Measurements from ENCODE around the gene KRT23. TPM values are rescaled to one million over a fixed set of nuclear protein-coding genes. Genes with fewer than 3 reads are reported as not detected.
A peak's percentile ranks its signal among the peaks of the same experiment; 100 is the strongest.

KRT23 gene
- total RNA-seq (not detected), polyA plus RNA-seq (under 1 TPM in 1 of 3 donors, not detected in 2; 0.03 TPM)
- long read RNA-seq, donor 1: 0 reads
- long read RNA-seq, donor 2: 0 reads
- long read RNA-seq, donor 3: 0 reads
- long read RNA-seq, donor 4: 0 reads
- long read RNA-seq, donor 5: 0 reads
- long read RNA-seq, donor 6: 0 reads
- long read RNA-seq, donor 7: 0 reads
- long read RNA-seq, donor 8: 0 reads
- long read RNA-seq, donor 9: 0 reads
- long read RNA-seq, donor 10: 0 reads

- DNase-seq: no peak
- Histone ChIP-seq H3K27ac (no peak within 1 kb of the TSS), H3K36me3 (replicated peaks in 1 of 2) (no peaks in the 10 kb centered on the region), H3K27me3 (no peaks in the 10 kb centered on the region), H3K9me3 (replicated peaks in 1 of 3) (no peaks in the 10 kb centered on the region), H3K4me3 (no peak within 1 kb of the TSS), H3K4me1 (replicated peaks in 1 of 2) (no peaks in the 10 kb centered on the region)
- TF ChIP-seq POLR2A (IDR thresholded peaks at IDR 0.05): no peak
- 24 to 39% (median 28%) methylated on average over 9 of the region's 9 CpGs for WGBS, 4 donors
- intact Hi-C loops (cut with DNase I): no loop called here
These were observed at the start of gene KRT23 for GRCh38 chr17:40937384-40937819. KRT23 (minus strand) TSS chr17:40937646; CDS start chr17:40936603, 1,043 bp downstream.

GRCh38 chr17:40986920-40987319 is 49.5 kb upstream of the KRT23 start:
- no peak for DNase-seq
- intact Hi-C loops (cut with DNase I): no loop called here
- TF ChIP-seq POLR2A (IDR thresholded peaks at IDR 0.05): no peak
- TF ChIP-seq CTCF (IDR thresholded peaks at IDR 0.05): no peak
- H3K4me1 ChIP-seq (replicated peaks in 1 of 2): no peaks in the 10 kb centered on the region
- no peaks in the 10 kb centered on the region for H3K36me3 ChIP-seq (replicated peaks in 1 of 2)
- WGBS, 4 donors: 61 to 76% (median 69%) methylated on average over 8 of the region's 8 CpGs
- no peaks in the 10 kb centered on the region for H3K27me3 ChIP-seq
- H3K27ac ChIP-seq: no peak overlapping the region
- H3K4me3 ChIP-seq: no peak overlapping the region
- no peaks in the 10 kb centered on the region for H3K9me3 ChIP-seq (replicated peaks in 1 of 3)

GRCh38 chr17:40984226-40984625 is 46.8 kb upstream of the KRT23 start, which contains the start of gene KRT40:
KRT40 (minus strand) TSS chr17:40984326; CDS start chr17:40984273, 53 bp downstream.
- H3K9me3 ChIP-seq (replicated peaks in 1 of 3): no peaks in the 10 kb centered on the region
- H3K27me3 ChIP-seq: no peaks in the 10 kb centered on the region
- H3K4me3 ChIP-seq: no peak within 1 kb of the TSS
- intact Hi-C loops (cut with DNase I): no loop called here
- no peak for DNase-seq
- TF ChIP-seq POLR2A (IDR thresholded peaks at IDR 0.05) (no peak), CTCF (IDR thresholded peaks at IDR 0.05) (no peak)
- WGBS, 4 donors: 46 to 77% (median 55%) methylated on average over 3 of the region's 3 CpGs
- no peaks in the 10 kb centered on the region for H3K36me3 ChIP-seq (replicated peaks in 1 of 2)
- no peak within 1 kb of the TSS for H3K27ac ChIP-seq
- no peaks in the 10 kb centered on the region for H3K4me1 ChIP-seq (replicated peaks in 1 of 2)

- Histone ChIP-seq H3K9me3 (replicated peaks in 1 of 3) (no peaks in the 10 kb centered on the region), H3K4me1 (replicated peaks in 1 of 2) (no peaks in the 10 kb centered on the region), H3K27me3 (peaks cover 5% of the 10 kb centered on the region), H3K27ac (no peak overlapping the region), H3K36me3 (replicated peaks in 1 of 2) (no peaks in the 10 kb centered on the region), H3K4me3 (no peak overlapping the region)
- TF ChIP-seq POLR2A (IDR thresholded peaks at IDR 0.05) (no peak), CTCF (IDR thresholded peaks at IDR 0.05) (no peak)
- DNase-seq: no peak
- intact Hi-C loops (cut with DNase I): no loop called here
- 43 to 57% (median 50%) methylated on average over 5 of the region's 5 CpGs for whole genome bisulfite sequencing, 4 donors
These were observed 43.7 kb upstream of the KRT23 start for GRCh38 chr17:40981115-40981514.

GRCh38 chr17:40980596-40980995 is 43.1 kb upstream of the KRT23 start:
- H3K4me3 ChIP-seq: no peak overlapping the region
- H3K4me1 ChIP-seq (replicated peaks in 1 of 2): no peaks in the 10 kb centered on the region
- H3K9me3 ChIP-seq (replicated peaks in 1 of 3): no peaks in the 10 kb centered on the region
- TF ChIP-seq CTCF (IDR thresholded peaks at IDR 0.05) (no peak), POLR2A (IDR thresholded peaks at IDR 0.05) (no peak)
- no peak overlapping the region for H3K27ac ChIP-seq
- 8 to 30% (median 24%) methylated on average over 5 to 8 of the region's 8 CpGs for WGBS, 4 donors
- DNase-seq: peak in 3 of 7 donors; percentile 12 to 58 (median 23)
- intact Hi-C loops (cut with DNase I): no loop called here
- H3K36me3 ChIP-seq (replicated peaks in 1 of 2): no peaks in the 10 kb centered on the region
- H3K27me3 ChIP-seq: peaks cover 5% of the 10 kb centered on the region
